Measurements from ENCODE around the gene PROSER2.
"Not testable (repeated sequence)": the region's sequence is repeated elsewhere in the genome, so short reads cannot be mapped to it uniquely, and the experiment has no call there.

PROSER2 gene

GRCh38 chr10:11880151-11881029 lies 57.2 kb downstream of the PROSER2 start:
- Mint-ChIP-seq H3K4me3 (no peak overlapping the region), H3K36me3 (no peaks in the 10 kb centered on the region), H3K4me1 (no peaks in the 10 kb centered on the region), H3K9me3 (no peaks in the 10 kb centered on the region), H3K27ac (no peak overlapping the region), H3K27me3 (no peaks in the 10 kb centered on the region)

- no peaks in the 10 kb centered on the region for H3K36me3 Mint-ChIP-seq
- H3K27ac Mint-ChIP-seq = no peak overlapping the region
- no peaks in the 10 kb centered on the region for H3K4me1 Mint-ChIP-seq
- H3K9me3 Mint-ChIP-seq = no peaks in the 10 kb centered on the region
- H3K4me3 Mint-ChIP-seq = no peak overlapping the region
- H3K27me3 Mint-ChIP-seq = no peaks in the 10 kb centered on the region
These were observed 57.9 kb downstream of the PROSER2 start for GRCh38 chr10:11881030-11881476.

- Mint-ChIP-seq H3K36me3 (no peaks in the 10 kb centered on the region), H3K27ac (no peak overlapping the region), H3K4me3 (no peak overlapping the region), H3K9me3 (no peaks in the 10 kb centered on the region), H3K4me1 (no peaks in the 10 kb centered on the region), H3K27me3 (no peaks in the 10 kb centered on the region)
These were observed 58.6 kb downstream of the PROSER2 start for GRCh38 chr10:11881477-11882417.

- H3K4me3 Mint-ChIP-seq = no peak overlapping the region
- no peaks in the 10 kb centered on the region for H3K9me3 Mint-ChIP-seq
- no peaks in the 10 kb centered on the region for H3K36me3 Mint-ChIP-seq
- H3K27me3 Mint-ChIP-seq = no peaks in the 10 kb centered on the region
- H3K4me1 Mint-ChIP-seq = no peaks in the 10 kb centered on the region
- H3K27ac Mint-ChIP-seq = no peak overlapping the region
These were observed 59.7 kb downstream of the PROSER2 start for GRCh38 chr10:11882646-11883375.

- no peaks in the 10 kb centered on the region for H3K9me3 Mint-ChIP-seq
- no peaks in the 10 kb centered on the region for H3K36me3 Mint-ChIP-seq
- no peaks in the 10 kb centered on the region for H3K4me1 Mint-ChIP-seq
- no peaks in the 10 kb centered on the region for H3K27me3 Mint-ChIP-seq
- no peak overlapping the region for H3K4me3 Mint-ChIP-seq
- no peak overlapping the region for H3K27ac Mint-ChIP-seq
These were observed 61.7 kb downstream of the PROSER2 start for GRCh38 chr10:11884706-11885423.

- Mint-ChIP-seq H3K9me3 (no peaks in the 10 kb centered on the region), H3K27me3 (no peaks in the 10 kb centered on the region)
These were observed 62.4 kb downstream of the PROSER2 start for GRCh38 chr10:11885437-11886137.

GRCh38 chr10:11886138-11886474 lies 63.0 kb downstream of the PROSER2 start:
- no peaks in the 10 kb centered on the region for H3K9me3 Mint-ChIP-seq
- H3K4me1 Mint-ChIP-seq = no peaks in the 10 kb centered on the region
- no peaks in the 10 kb centered on the region for H3K36me3 Mint-ChIP-seq
- no peak overlapping the region for H3K27ac Mint-ChIP-seq
- H3K4me3 Mint-ChIP-seq = no peak overlapping the region
- H3K27me3 Mint-ChIP-seq = no peaks in the 10 kb centered on the region

More at GRCh38 chr10:11885437-11886137, 62.4 kb downstream of the PROSER2 start:
- H3K27ac Mint-ChIP-seq = no peak overlapping the region
- no peaks in the 10 kb centered on the region for H3K36me3 Mint-ChIP-seq
- no peaks in the 10 kb centered on the region for H3K4me1 Mint-ChIP-seq
- no peak overlapping the region for H3K4me3 Mint-ChIP-seq

GRCh38 chr10:11886851-11887250 lies 63.7 kb downstream of the PROSER2 start:
- H3K4me3 Mint-ChIP-seq = no peak overlapping the region
- H3K36me3 Mint-ChIP-seq = no peaks in the 10 kb centered on the region
- no peak overlapping the region for H3K27ac Mint-ChIP-seq
- no peaks in the 10 kb centered on the region for H3K9me3 Mint-ChIP-seq
- no peaks in the 10 kb centered on the region for H3K27me3 Mint-ChIP-seq
- H3K4me1 Mint-ChIP-seq = no peaks in the 10 kb centered on the region

GRCh38 chr10:11887381-11888227 lies 64.4 kb downstream of the PROSER2 start:
- Mint-ChIP-seq H3K9me3 (no peaks in the 10 kb centered on the region), H3K4me3 (no peak overlapping the region), H3K4me1 (no peaks in the 10 kb centered on the region), H3K36me3 (no peaks in the 10 kb centered on the region), H3K27ac (no peak overlapping the region), H3K27me3 (no peaks in the 10 kb centered on the region)

- H3K4me1 Mint-ChIP-seq, H3K27ac Mint-ChIP-seq, H3K9me3 Mint-ChIP-seq, H3K36me3 Mint-ChIP-seq, H3K27me3 Mint-ChIP-seq, H3K4me3 Mint-ChIP-seq: not testable (repeated sequence)
These were observed 66.1 kb downstream of the PROSER2 start for GRCh38 chr10:11889263-11889662.

- no peaks in the 10 kb centered on the region for H3K4me1 Mint-ChIP-seq
- H3K27ac Mint-ChIP-seq = no peak overlapping the region
- H3K36me3 Mint-ChIP-seq = no peaks in the 10 kb centered on the region
- H3K27me3 Mint-ChIP-seq = no peaks in the 10 kb centered on the region
- no peak overlapping the region for H3K4me3 Mint-ChIP-seq
- no peaks in the 10 kb centered on the region for H3K9me3 Mint-ChIP-seq
These were observed 68.8 kb downstream of the PROSER2 start for GRCh38 chr10:11891776-11892486.

GRCh38 chr10:11893749-11894278 lies 70.7 kb downstream of the PROSER2 start:
- Mint-ChIP-seq H3K9me3 (no peaks in the 10 kb centered on the region), H3K27ac (no peak overlapping the region), H3K36me3 (no peaks in the 10 kb centered on the region), H3K4me3 (no peak overlapping the region), H3K4me1 (no peaks in the 10 kb centered on the region), H3K27me3 (no peaks in the 10 kb centered on the region)

GRCh38 chr10:11894381-11895107 lies 71.4 kb downstream of the PROSER2 start:
- Mint-ChIP-seq H3K36me3 (no peaks in the 10 kb centered on the region), H3K27ac (no peak overlapping the region), H3K9me3 (no peaks in the 10 kb centered on the region), H3K4me1 (no peaks in the 10 kb centered on the region), H3K27me3 (no peaks in the 10 kb centered on the region), H3K4me3 (no peak overlapping the region)
